Measurements from ENCODE around the gene RAB8B. TPM values are rescaled to one million over a fixed set of nuclear protein-coding genes. Genes with fewer than 3 reads are reported as not detected.

The RAB8B gene
- total and polyA plus RNA-seq, 12 donors: 5.2 to 54.4 (median 35.5) TPM

GRCh38 chr15:63190769-63191649, 1.6 kb downstream of the RAB8B start:
- no peaks in the 10 kb centered on the region for H3K27me3 ChIP-seq
- WGBS, 4 donors: 61 to 78% (median 67%) methylated on average over 3 of the region's 3 CpGs
- peak overlapping the region in 1 of 5 donors; percentile 71 for H3K27ac ChIP-seq
- DNase-seq: no peak
- peak overlapping the region in 1 of 4 donors; percentile 68 for H3K4me3 ChIP-seq
- intact Hi-C loops (cut with DNase I): no loop called here
- H3K36me3 ChIP-seq (replicated peaks in 1 of 2): no peaks in the 10 kb centered on the region
- no peaks in the 10 kb centered on the region for H3K9me3 ChIP-seq (replicated peaks in 1 of 3)
- TF ChIP-seq POLR2A (IDR thresholded peaks at IDR 0.05): no peak
- no peak for TF ChIP-seq CTCF (IDR thresholded peaks at IDR 0.05)
- H3K4me1 ChIP-seq (replicated peaks in 1 of 2): peaks cover 0 to 60% of the 10 kb centered on the region in 2 donors

- 74 to 80% (median 77%) methylated on average over 3 of the region's 3 CpGs for WGBS, 4 donors
- H3K27ac ChIP-seq: peak overlapping the region in 1 of 5 donors; percentile 7
- H3K27me3 ChIP-seq: no peaks in the 10 kb centered on the region
- no peaks in the 10 kb centered on the region for H3K9me3 ChIP-seq (replicated peaks in 1 of 3)
- peaks cover 0 to 66% of the 10 kb centered on the region in 2 donors for H3K4me1 ChIP-seq (replicated peaks in 1 of 2)
- H3K4me3 ChIP-seq: no peak overlapping the region
- intact Hi-C loops (cut with DNase I): no loop called here
- no peak for DNase-seq
- TF ChIP-seq CTCF (IDR thresholded peaks at IDR 0.05) (no peak), POLR2A (IDR thresholded peaks at IDR 0.05) (no peak)
- H3K36me3 ChIP-seq (replicated peaks in 1 of 2): no peaks in the 10 kb centered on the region
Measured at GRCh38 chr15:63191895-63192618, 2.7 kb downstream of the RAB8B start.

- intact Hi-C loops (cut with DNase I): no loop called here
Measured at GRCh38 chr15:63192619-63193206, 3.3 kb downstream of the RAB8B start.

More at GRCh38 chr15:63192619-63193206, 3.3 kb downstream of the RAB8B start:
- DNase-seq: no peak
- H3K9me3 ChIP-seq (replicated peaks in 1 of 3): no peaks in the 10 kb centered on the region
- H3K4me3 ChIP-seq: no peak overlapping the region
- WGBS, 4 donors: 82 to 86% (median 85%) methylated on average over 5 of the region's 5 CpGs
- H3K27me3 ChIP-seq: no peaks in the 10 kb centered on the region
- peaks cover 0 to 70% of the 10 kb centered on the region in 2 donors for H3K4me1 ChIP-seq (replicated peaks in 1 of 2)
- H3K36me3 ChIP-seq (replicated peaks in 1 of 2): no peaks in the 10 kb centered on the region
- TF ChIP-seq POLR2A (IDR thresholded peaks at IDR 0.05): no peak
- TF ChIP-seq CTCF (IDR thresholded peaks at IDR 0.05): no peak
- H3K27ac ChIP-seq: peak overlapping the region in 1 of 5 donors; percentile 7
